Measurements from ENCODE around the gene PPP1R12B. TPM values are rescaled to one million over a fixed set of nuclear protein-coding genes. Genes with fewer than 3 reads are reported as not detected.

Gene PPP1R12B
- total RNA-seq, 5 donors from 2014 or later (not counting 1 experiment from before 2014, with no cell fraction given), result 24.3 to 40.9 (median 27.0) TPM

DNA sequence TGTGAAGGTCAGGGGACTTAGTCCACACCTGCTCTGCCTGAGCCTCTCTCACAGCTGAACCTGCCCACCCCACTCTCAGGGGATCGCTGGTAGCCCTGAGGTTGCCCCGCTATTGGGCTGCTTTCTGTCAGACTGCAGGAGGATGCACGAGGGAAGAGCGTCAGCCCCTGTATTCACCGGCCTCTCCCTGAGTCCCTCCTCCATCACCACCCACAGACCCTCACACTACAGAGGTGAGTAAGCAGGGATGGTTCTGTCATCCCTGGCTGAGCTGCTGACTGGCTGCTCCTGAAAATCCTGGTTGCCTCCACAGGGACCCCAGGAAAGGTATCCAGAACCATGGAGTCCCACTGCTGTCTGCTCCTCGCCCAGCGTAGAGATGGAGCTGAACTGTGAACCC is 243.0 kb downstream of the PPP1R12B start:
- H3K9me3 ChIP-seq, result no peaks in the 10 kb centered on the region
- ChIA-PET POLR2A (no interaction called here), CTCF (no interaction called here)
- peaks cover 0 to 2% of the 10 kb centered on the region in 2 experiments for H3K27me3 ChIP-seq (replicated peaks in 1 of 2; ENCODE audit: control insufficient read depth in 2 of 2, extremely low read depth in 1 of 2, insufficient read depth in 2 of 2, low read length in 1 of 2)
- Mint-ChIP-seq H3K4me1 (no peaks in the 10 kb centered on the region), H3K27ac (no peak overlapping the region), H3K36me3 (peaks cover 5% of the 10 kb centered on the region), H3K9me3 (no peaks in the 10 kb centered on the region), H3K27me3 (no peaks in the 10 kb centered on the region), H3K4me3 (no peak overlapping the region)
- no peaks in the 10 kb centered on the region for H3K4me1 ChIP-seq (ENCODE audit: control insufficient read depth in 1 of 2, extremely low read depth in 1 of 2, insufficient read depth in 2 of 2, low read length in 2 of 2)
- 100% methylated on average over 2 of the region's 7 CpGs for WGBS (ENCODE audit: insufficient coverage)
- no peak overlapping the region for H3K27ac ChIP-seq (ENCODE audit: low read length)
- H3K36me3 ChIP-seq (ENCODE audit: control insufficient read depth in 2 of 2, extremely low read depth in 1 of 2, insufficient read depth in 1 of 2, low read length in 1 of 2), result peaks cover 0 to 4% of the 10 kb centered on the region in 2 donors
- no peak overlapping the region for H3K4me3 ChIP-seq (ENCODE audit: control insufficient read depth in 1 of 2, extremely low read depth in 1 of 2, low read length in 1 of 2)
- DNase-seq, result no peak
- ATAC-seq (replicated peaks in 1 of 4), result no peak

DNA sequence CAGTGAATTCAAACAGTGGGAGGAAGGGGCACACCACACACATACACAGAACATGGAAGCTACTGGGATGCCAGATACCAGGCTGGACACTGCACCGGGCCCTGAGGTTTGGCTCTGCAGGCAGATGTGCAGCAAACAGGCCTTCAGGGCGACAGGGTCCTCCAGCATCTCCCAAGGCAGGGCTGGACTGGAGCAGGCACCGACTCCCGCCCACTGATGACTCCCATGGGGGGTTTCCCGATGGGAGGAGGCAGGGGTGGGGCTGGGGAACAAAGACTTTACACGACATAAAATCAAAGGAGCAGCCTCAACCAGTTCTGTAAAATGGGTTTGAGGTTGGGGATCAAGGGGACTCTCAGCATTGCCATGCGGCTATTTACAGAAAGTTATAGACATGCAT is 243.6 kb downstream of the PPP1R12B start:
- H3K4me1 Mint-ChIP-seq, result peaks cover 0 to under 1% (median 0%) of the 10 kb centered on the region in 3 donors
- DNase-seq, result no peak
- no peak for ATAC-seq (replicated peaks in 1 of 4)
- Histone ChIP-seq H3K9me3 (no peaks in the 10 kb centered on the region), H3K27me3 (replicated peaks in 1 of 2; ENCODE audit: control insufficient read depth in 2 of 2, extremely low read depth in 1 of 2, insufficient read depth in 2 of 2, low read length in 1 of 2) (peaks cover 0 to 2% of the 10 kb centered on the region in 2 experiments), H3K4me3 (ENCODE audit: control insufficient read depth in 1 of 2, extremely low read depth in 1 of 2, low read length in 1 of 2) (no peak overlapping the region), H3K36me3 (ENCODE audit: control insufficient read depth in 2 of 2, extremely low read depth in 1 of 2, insufficient read depth in 1 of 2, low read length in 1 of 2) (peaks cover 0 to 4% of the 10 kb centered on the region in 2 donors), H3K27ac (ENCODE audit: low read length) (no peak overlapping the region), H3K4me1 (ENCODE audit: control insufficient read depth in 1 of 2, extremely low read depth in 1 of 2, insufficient read depth in 2 of 2, low read length in 2 of 2) (no peaks in the 10 kb centered on the region)
- no peak overlapping the region for H3K4me3 Mint-ChIP-seq
- no peaks in the 10 kb centered on the region for H3K9me3 Mint-ChIP-seq
- WGBS (ENCODE audit: insufficient coverage), result 88% methylated on average over 2 of the region's 7 CpGs
- H3K36me3 Mint-ChIP-seq, result peaks cover 5% of the 10 kb centered on the region
- POLR2A ChIA-PET, result no interaction called here
- H3K27me3 Mint-ChIP-seq, result no peaks in the 10 kb centered on the region
- CTCF ChIA-PET, result no interaction called here
- H3K27ac Mint-ChIP-seq, result no peak overlapping the region

DNA sequence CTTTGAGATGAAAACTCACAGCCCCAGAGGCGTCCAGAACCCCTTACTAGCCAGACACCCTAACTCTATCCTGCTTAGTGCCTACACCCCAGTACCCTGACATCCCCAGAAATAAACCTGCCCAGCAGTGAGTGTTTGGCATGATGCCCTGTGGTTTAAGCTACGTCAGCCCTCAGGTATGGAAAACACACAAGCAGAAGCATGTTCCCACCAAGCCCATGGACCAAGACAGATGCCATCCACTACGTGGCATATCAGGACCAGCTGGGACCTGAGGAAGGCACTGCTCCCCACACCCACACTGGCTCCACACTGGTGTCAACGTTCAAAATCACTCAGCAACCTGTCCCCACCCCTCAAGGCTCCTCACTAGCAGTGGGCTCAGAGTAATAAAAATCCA is 245.3 kb downstream of the PPP1R12B start:
- H3K27me3 Mint-ChIP-seq, result no peaks in the 10 kb centered on the region
- DNase-seq (no peak), ATAC-seq (replicated peaks in 1 of 4) (no peak)
- H3K27ac Mint-ChIP-seq, result no peak overlapping the region
- Histone ChIP-seq H3K4me1 (ENCODE audit: control insufficient read depth in 1 of 2, extremely low read depth in 1 of 2, insufficient read depth in 2 of 2, low read length in 2 of 2) (no peaks in the 10 kb centered on the region), H3K36me3 (ENCODE audit: control insufficient read depth in 2 of 2, extremely low read depth in 1 of 2, insufficient read depth in 1 of 2, low read length in 1 of 2) (peaks cover 0 to 4% of the 10 kb centered on the region in 2 donors), H3K27me3 (replicated peaks in 1 of 2; ENCODE audit: control insufficient read depth in 2 of 2, extremely low read depth in 1 of 2, insufficient read depth in 2 of 2, low read length in 1 of 2) (peaks cover 0 to 2% of the 10 kb centered on the region in 2 experiments), H3K4me3 (ENCODE audit: control insufficient read depth in 1 of 2, extremely low read depth in 1 of 2, low read length in 1 of 2) (no peak overlapping the region), H3K27ac (ENCODE audit: low read length) (no peak overlapping the region), H3K9me3 (no peaks in the 10 kb centered on the region)
- no peaks in the 10 kb centered on the region for H3K9me3 Mint-ChIP-seq
- no peak overlapping the region for H3K4me3 Mint-ChIP-seq
- WGBS (ENCODE audit: insufficient coverage), result 78% methylated on average over 4 of the region's 4 CpGs
- peaks cover 9% of the 10 kb centered on the region for H3K36me3 Mint-ChIP-seq
- ChIA-PET CTCF (no interaction called here), POLR2A (no interaction called here)
- peaks cover 0 to 2% (median 0%) of the 10 kb centered on the region in 3 donors for H3K4me1 Mint-ChIP-seq

DNA sequence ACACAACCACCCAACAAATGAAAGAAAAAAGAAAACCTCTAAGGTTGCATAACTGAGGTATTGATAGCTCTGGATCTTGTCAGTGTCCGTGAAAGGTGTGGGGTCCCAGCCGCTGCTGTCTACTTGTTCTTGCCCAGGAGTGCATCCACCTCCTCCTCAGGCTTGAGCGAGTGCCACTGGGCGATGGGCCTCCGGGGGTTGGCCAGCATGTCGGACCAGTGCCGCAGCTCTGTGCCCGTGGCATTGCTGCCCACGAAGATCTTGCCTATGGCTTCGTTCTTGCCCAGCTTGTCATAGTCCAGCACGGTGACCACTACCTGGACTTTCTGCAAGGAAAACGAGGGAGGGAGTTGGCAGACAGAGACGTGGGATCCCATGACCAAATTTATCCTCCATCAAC is 248.1 kb downstream of the PPP1R12B start:
- Mint-ChIP-seq H3K9me3 (no peaks in the 10 kb centered on the region), H3K4me3 (no peak overlapping the region), H3K27ac (no peak overlapping the region), H3K4me1 (peaks cover 0 to 2% (median 0%) of the 10 kb centered on the region in 3 donors), H3K36me3 (peaks cover 9% of the 10 kb centered on the region), H3K27me3 (no peaks in the 10 kb centered on the region)
- Histone ChIP-seq H3K27ac (ENCODE audit: low read length) (no peak overlapping the region), H3K27me3 (replicated peaks in 1 of 2; ENCODE audit: control insufficient read depth in 2 of 2, extremely low read depth in 1 of 2, insufficient read depth in 2 of 2, low read length in 1 of 2) (no peaks in the 10 kb centered on the region), H3K4me3 (ENCODE audit: control insufficient read depth in 1 of 2, extremely low read depth in 1 of 2, low read length in 1 of 2) (no peak overlapping the region), H3K36me3 (ENCODE audit: control insufficient read depth in 2 of 2, extremely low read depth in 1 of 2, insufficient read depth in 1 of 2, low read length in 1 of 2) (peaks cover 0 to 2% of the 10 kb centered on the region in 2 donors), H3K9me3 (no peaks in the 10 kb centered on the region), H3K4me1 (ENCODE audit: control insufficient read depth in 1 of 2, extremely low read depth in 1 of 2, insufficient read depth in 2 of 2, low read length in 2 of 2) (no peaks in the 10 kb centered on the region)
- ATAC-seq (replicated peaks in 1 of 4) (no peak), DNase-seq (no peak)
- WGBS (ENCODE audit: insufficient coverage), result 90% methylated on average over 11 of the region's 13 CpGs
- POLR2A ChIA-PET, result no interaction called here
- CTCF ChIA-PET, result no interaction called here

DNA sequence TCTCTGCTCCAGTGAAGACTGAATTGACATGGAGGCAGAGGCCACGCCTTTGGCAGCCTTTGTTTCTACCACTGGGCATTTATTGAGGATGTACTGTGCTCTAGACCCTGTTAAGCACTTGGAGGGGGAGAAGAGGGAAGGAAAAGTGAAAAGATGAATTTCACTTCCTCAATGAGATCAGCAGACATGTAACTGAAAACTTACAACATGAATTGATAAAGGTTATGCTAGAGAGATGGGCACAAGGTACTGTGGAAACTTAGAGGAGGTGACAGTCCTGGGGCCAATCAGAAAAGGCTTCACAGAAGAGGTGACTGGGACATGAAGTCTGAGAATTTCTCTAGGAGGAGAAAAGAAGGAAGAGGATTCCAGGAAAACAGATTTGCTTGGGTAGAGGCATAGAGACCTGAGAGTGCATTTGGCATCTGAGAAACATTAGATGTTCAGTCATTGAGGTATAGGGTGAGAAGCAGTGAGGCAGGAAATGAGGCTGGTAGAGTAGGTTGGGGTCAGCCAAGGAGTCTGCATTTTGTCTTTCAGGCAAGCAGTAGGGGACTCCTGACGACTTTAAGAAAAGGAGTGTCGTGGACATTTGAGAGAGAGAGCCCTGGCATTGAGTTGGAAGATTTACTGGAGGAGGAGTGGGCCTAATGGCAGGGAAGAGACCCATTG is 248.7 kb downstream of the PPP1R12B start:
- Mint-ChIP-seq H3K27ac (no peak overlapping the region), H3K4me3 (no peak overlapping the region), H3K27me3 (no peaks in the 10 kb centered on the region), H3K36me3 (peaks cover 9% of the 10 kb centered on the region), H3K4me1 (peaks cover 0 to 2% (median 0%) of the 10 kb centered on the region in 3 donors), H3K9me3 (no peaks in the 10 kb centered on the region)
- WGBS (ENCODE audit: insufficient coverage), result 85% methylated on average over 2 of the region's 3 CpGs
- POLR2A ChIA-PET, result no interaction called here
- DNase-seq, result no peak
- ATAC-seq (replicated peaks in 1 of 4), result no peak
- Histone ChIP-seq H3K9me3 (no peaks in the 10 kb centered on the region), H3K4me3 (ENCODE audit: control insufficient read depth in 1 of 2, extremely low read depth in 1 of 2, low read length in 1 of 2) (no peak overlapping the region), H3K27ac (ENCODE audit: low read length) (no peak overlapping the region), H3K27me3 (replicated peaks in 1 of 2; ENCODE audit: control insufficient read depth in 2 of 2, extremely low read depth in 1 of 2, insufficient read depth in 2 of 2, low read length in 1 of 2) (no peaks in the 10 kb centered on the region), H3K4me1 (ENCODE audit: control insufficient read depth in 1 of 2, extremely low read depth in 1 of 2, insufficient read depth in 2 of 2, low read length in 2 of 2) (no peaks in the 10 kb centered on the region), H3K36me3 (ENCODE audit: control insufficient read depth in 2 of 2, extremely low read depth in 1 of 2, insufficient read depth in 1 of 2, low read length in 1 of 2) (no peaks in the 10 kb centered on the region)
- CTCF ChIA-PET, result no interaction called here

DNA sequence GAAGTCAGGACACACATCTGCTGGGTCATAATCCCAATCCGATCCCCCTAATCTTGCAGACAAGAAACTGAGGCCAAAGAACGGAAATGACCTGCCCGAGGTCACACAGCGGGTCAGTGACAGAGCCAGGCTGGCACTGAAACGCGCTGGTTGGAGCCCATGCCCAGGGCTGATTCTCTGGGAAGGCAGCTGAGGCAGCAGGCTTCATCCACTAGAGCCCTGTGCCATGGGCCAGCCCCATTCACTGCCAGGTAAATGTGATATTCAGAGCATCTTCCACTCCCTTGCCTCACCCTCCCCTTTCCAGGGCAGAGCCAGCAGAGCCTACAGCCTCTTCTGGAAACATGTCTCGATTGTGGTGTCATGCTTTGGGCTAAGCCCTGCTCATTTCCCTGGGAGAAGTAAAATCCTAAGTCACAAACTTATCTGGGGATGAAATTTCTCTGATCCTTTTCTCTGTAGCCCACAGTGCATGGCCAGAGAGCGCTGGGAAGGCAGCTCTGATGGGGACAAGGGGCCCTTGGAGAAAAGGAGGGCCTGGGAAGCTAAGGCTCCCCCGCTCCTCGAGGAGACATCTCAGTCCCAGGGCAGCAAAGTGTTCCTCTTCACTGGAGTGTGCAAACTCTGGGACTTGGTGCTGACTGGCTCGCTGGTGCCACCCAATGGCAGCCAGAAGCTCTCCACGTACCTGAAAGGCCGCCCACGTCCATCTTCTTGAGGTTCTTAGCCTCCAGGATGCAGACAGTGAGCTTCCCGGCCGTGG is 251.4 kb downstream of the PPP1R12B start:
- CTCF ChIA-PET, result interaction anchor here in 1 of 2 donors (0.6 kb wide), 1 partner anchor 99 kb away, joined by 3 read pairs; no protein-coding TSS in a partner anchor

More for the DNA sequence above, 251.4 kb downstream of the PPP1R12B start:
- ATAC-seq (replicated peaks in 1 of 4), result peak in 2 of 4 experiments; percentile 36 to 37
- H3K27ac ChIP-seq (ENCODE audit: low read length), result no peak overlapping the region
- H3K36me3 Mint-ChIP-seq, result peaks cover 15% of the 10 kb centered on the region
- H3K36me3 ChIP-seq (ENCODE audit: control insufficient read depth in 2 of 2, extremely low read depth in 1 of 2, insufficient read depth in 1 of 2, low read length in 1 of 2), result no peaks in the 10 kb centered on the region
- WGBS (ENCODE audit: insufficient coverage), result 53% methylated on average over 15 of the region's 16 CpGs
- no peaks in the 10 kb centered on the region for H3K9me3 ChIP-seq
- H3K4me3 Mint-ChIP-seq, result no peak overlapping the region
- H3K27me3 ChIP-seq (replicated peaks in 1 of 2; ENCODE audit: control insufficient read depth in 2 of 2, extremely low read depth in 1 of 2, insufficient read depth in 2 of 2, low read length in 1 of 2), result no peaks in the 10 kb centered on the region
- DNase-seq, result peak in 1 of 35 experiments; percentile 23
- H3K27me3 Mint-ChIP-seq, result no peaks in the 10 kb centered on the region
- H3K4me3 ChIP-seq (ENCODE audit: control insufficient read depth in 1 of 2, extremely low read depth in 1 of 2, low read length in 1 of 2), result no peak overlapping the region
- H3K27ac Mint-ChIP-seq, result no peak overlapping the region
- H3K4me1 ChIP-seq (ENCODE audit: control insufficient read depth in 1 of 2, extremely low read depth in 1 of 2, insufficient read depth in 2 of 2, low read length in 2 of 2), result no peaks in the 10 kb centered on the region
- H3K9me3 Mint-ChIP-seq, result no peaks in the 10 kb centered on the region
- POLR2A ChIA-PET, result no interaction called here
- peaks cover 0 to 2% (median 0%) of the 10 kb centered on the region in 3 donors for H3K4me1 Mint-ChIP-seq

All from T-cell (primary cell).